Transverse colon (tissue), 4 donors: ENCODE measurements around the gene KLK3. TPM values are rescaled to one million over a fixed set of nuclear protein-coding genes. Genes with fewer than 3 reads are reported as not detected.

Experiments used
- DNase-seq: peaks from one replicate; pipeline ENCODE4 v3.0.0-alpha.2; 2019
- H3K27ac ChIP-seq, 4 donors: fragments of 200-600 bp; sonication (generic); 2 replicates each; pipeline ENCODE4 v1.5.1; 2016 to 2018; ENCODE audit warnings: inconsistent platforms in 4 of 4
- H3K27me3 ChIP-seq: fragments of 200-600 bp; sonication (generic); 2 replicates; pipeline ENCODE4 v1.5.1; 2017; ENCODE audit warnings: inconsistent platforms
- H3K36me3 ChIP-seq, 4 donors: fragments of 200-600 bp; sonication (generic); 2 replicates each; pipeline ENCODE4 v1.5.1; 2017 to 2019; ENCODE audit warnings: inconsistent platforms in 4 of 4
- H3K4me1 ChIP-seq, 4 donors: fragments of 200-600 bp; sonication (generic); 2 replicates each; pipeline ENCODE4 v1.5.1; 2017 to 2020; ENCODE audit warnings: inconsistent platforms in 4 of 4
- H3K4me3 ChIP-seq, 4 donors: fragments of 200-600 bp; sonication (generic); 1 replicate in 1 of 4; 2 replicates in 3 of 4; pipeline versions ENCODE4 v1.5.1 to v1.6.1; 2017 to 2019; ENCODE audit warnings: inconsistent platforms in 4 of 4
- H3K9me3 ChIP-seq, 2 donors: fragments of 200-600 bp; sonication (generic); 2 replicates each; pipeline ENCODE4 v1.5.1; 2017 to 2019; ENCODE audit warnings: inconsistent platforms in 2 of 2
- EP300 ChIP-seq: sonication (generic); formaldehyde crosslinking; IDR thresholded peaks from one replicate; pipeline ENCODE4 v1.6.1; 2017; ENCODE audit warnings: antibody characterized with exemption, low read depth
- POLR2A ChIP-seq: fragments of 450-650 bp; IDR thresholded peaks from one replicate; pipeline ENCODE4 v1.6.1; 2016; ENCODE audit warnings: antibody characterized with exemption, mild to moderate bottlenecking, moderate library complexity
- POLR2AphosphoS5 ChIP-seq, 3 donors: sonication (generic); formaldehyde crosslinking; IDR thresholded peaks; one replicate each; pipeline ENCODE4 v1.6.1; 2016; ENCODE audit warnings: antibody characterized with exemption in 3 of 3
- WGBS, 2 donors: methylation state at CpG; one replicate each; pipeline ENCODE4 v1.1.5; 2018; ENCODE audit warnings: low coverage in 1 of 2; 5-methylcytosine and 5-hydroxymethylcytosine counted together
- in situ Hi-C, 4 donors: fragments of 200-750 bp; cut with MboI; loops; one replicate each; pipeline versions ENCODE4 v1.15.0 to v1.15.1; 2017; ENCODE audit warnings: low sequenced_read_pairs in 3 of 4, low pct_ligation_motif_present in 1 of 4, low pct_unique_long_range_greater_than_20kb in 1 of 4
- intact Hi-C: fragments of 100-400 bp; cut with DNase I; formaldehyde crosslinking; loops from one replicate; pipeline ENCODE4 v1.15.1; 2023; ENCODE audit warnings: low total_unique reads
- total RNA-seq, 4 donors: library from RNA; depleted of rRNA; stranded (reverse); fragments of >200 nt; gene quantifications; one replicate each; pipeline ENCODE4 v1.1.0, GENCODE V29; 2016
- TF ChIP-seq, protein P1 (sequence below), 5 experiments: fragments of 200-600 bp in 3 of 5; fragments of 450-650 bp in 2 of 5; sonication (generic) in 3 of 5; IDR thresholded peaks; 1 replicate in 2 of 5; 2 replicates in 3 of 5; pipeline ENCODE4 v1.5.1; 2016 to 2017; ENCODE audit warnings: antibody characterized with exemption in 5 of 5, inconsistent platforms in 3 of 5, mild to moderate bottlenecking in 2 of 5, moderate library complexity in 1 of 5

Gene KLK3
- total RNA-seq, 4 donors from 2014 or later = 2.9 to 66.9 (median 4.9) TPM

DNA sequence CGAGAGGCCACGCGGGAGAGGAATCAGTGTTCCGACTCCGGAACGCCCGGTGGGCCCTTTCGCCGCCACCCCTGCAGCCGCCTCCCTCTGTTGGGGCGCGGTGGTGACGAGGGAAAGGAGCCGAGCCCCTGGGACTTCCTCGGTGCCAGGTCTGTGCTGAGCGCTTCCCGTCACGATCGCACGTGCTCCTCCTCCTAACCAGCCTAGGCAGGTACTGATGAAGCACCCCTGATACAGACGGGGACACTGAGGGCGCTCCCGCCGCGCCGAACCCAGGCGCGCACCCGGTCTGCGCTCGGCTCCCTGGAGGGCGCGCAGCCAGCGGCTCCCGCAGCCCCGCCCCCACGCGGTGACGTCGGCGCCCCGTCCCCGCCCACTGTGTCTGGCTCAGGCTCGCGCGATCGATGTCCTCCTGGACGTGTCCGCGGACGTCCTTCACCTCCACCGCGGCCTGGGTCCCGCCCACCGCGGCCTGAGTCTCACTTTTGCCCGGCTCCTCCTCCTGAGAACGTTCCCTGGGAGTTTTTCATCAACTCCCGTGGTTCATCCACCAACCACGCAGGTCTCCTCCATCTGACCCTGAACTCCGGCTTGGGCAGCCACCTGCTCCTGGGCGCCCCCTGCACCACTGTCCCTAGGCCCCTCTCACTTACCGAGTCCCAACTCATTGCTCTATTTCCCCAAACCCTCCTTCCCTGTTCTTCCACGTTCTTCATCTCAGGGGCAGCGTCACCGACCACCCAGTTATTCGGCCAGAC is 18.8 kb upstream of the KLK3 start:
- peak; percentile 89 for DNase-seq
- intact Hi-C loops (no loop called here), in situ Hi-C loops (no loop called here)
- H3K27me3 ChIP-seq = peaks cover 25% of the 10 kb centered on the region
- peak overlapping the region; percentile 31 to 67 (median 44) for H3K4me3 ChIP-seq
- no peak for TF ChIP-seq EP300
- TF ChIP-seq POLR2AphosphoS5 (IDR thresholded peaks at IDR 0.05) = peak; percentile 57 to 90 (median 85)
- TF ChIP-seq, protein P1, sequence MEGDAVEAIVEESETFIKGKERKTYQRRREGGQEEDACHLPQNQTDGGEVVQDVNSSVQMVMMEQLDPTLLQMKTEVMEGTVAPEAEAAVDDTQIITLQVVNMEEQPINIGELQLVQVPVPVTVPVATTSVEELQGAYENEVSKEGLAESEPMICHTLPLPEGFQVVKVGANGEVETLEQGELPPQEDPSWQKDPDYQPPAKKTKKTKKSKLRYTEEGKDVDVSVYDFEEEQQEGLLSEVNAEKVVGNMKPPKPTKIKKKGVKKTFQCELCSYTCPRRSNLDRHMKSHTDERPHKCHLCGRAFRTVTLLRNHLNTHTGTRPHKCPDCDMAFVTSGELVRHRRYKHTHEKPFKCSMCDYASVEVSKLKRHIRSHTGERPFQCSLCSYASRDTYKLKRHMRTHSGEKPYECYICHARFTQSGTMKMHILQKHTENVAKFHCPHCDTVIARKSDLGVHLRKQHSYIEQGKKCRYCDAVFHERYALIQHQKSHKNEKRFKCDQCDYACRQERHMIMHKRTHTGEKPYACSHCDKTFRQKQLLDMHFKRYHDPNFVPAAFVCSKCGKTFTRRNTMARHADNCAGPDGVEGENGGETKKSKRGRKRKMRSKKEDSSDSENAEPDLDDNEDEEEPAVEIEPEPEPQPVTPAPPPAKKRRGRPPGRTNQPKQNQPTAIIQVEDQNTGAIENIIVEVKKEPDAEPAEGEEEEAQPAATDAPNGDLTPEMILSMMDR (IDR thresholded peaks at IDR 0.05) = no peak
- peak; percentile 82 for TF ChIP-seq POLR2A
- H3K9me3 ChIP-seq = no peaks in the 10 kb centered on the region
- H3K27ac ChIP-seq = peak overlapping the region; percentile 56 to 73 (median 68)
- H3K4me1 ChIP-seq = peaks cover 0 to 23% (median 18%) of the 10 kb centered on the region in 4 donors
- no peaks in the 10 kb centered on the region for H3K36me3 ChIP-seq
- WGBS, 2 donors = 2 to 3% methylated on average over 11 to 53 of the region's 67 CpGs

DNA sequence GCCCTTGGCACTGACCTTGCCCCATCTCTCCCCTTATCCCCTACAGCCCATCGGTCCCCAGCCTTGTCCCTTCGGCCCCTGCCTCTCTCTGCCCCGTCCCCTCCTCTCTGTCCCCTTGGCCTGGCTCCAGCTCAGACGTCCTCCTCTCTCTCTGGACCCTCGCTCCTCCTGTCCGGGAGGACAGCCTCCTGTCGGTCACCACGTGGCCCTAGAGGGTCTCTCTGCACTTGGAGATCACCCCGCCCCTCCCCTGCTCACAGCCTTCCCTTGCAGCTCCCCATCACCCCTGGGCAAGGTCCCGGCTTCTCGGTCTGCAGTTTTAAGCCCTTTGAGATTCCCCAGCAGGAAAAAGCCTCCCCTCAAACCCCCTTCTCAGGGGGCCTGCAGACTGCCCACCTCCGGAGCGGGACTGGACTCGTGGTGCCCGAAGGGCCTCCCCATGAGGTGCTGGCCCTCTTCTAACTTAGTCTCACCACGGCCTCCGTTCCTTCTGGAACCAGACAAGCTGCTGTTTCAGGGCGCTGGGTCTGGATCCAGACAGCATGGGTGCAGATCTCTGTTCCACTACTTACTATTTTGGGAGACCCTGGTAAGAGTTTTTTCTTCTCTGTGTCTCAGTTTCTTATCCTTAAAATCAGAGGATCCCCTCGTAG is 18.0 kb upstream of the KLK3 start:
- Histone ChIP-seq H3K4me1 (peaks cover 0 to 23% (median 18%) of the 10 kb centered on the region in 4 donors), H3K27me3 (peaks cover 25% of the 10 kb centered on the region), H3K4me3 (peak overlapping the region in 2 of 4 donors; percentile 48 to 67), H3K27ac (peak overlapping the region in 3 of 4 donors; percentile 66 to 73 (median 70)), H3K36me3 (no peaks in the 10 kb centered on the region), H3K9me3 (no peaks in the 10 kb centered on the region)
- intact Hi-C loops = no loop called here
- DNase-seq = peak; percentile 17
- in situ Hi-C loops = no loop called here
- WGBS, 2 donors = 40% methylated on average over 18 of the region's 19 CpGs; no CpG with 5 or more reads in 1 of the 2 donors
- TF ChIP-seq EP300 (no peak), POLR2A (no peak), POLR2AphosphoS5 (IDR thresholded peaks at IDR 0.05) (no peak)
- TF ChIP-seq, protein P1 (IDR thresholded peaks at IDR 0.05) = no peak

DNA sequence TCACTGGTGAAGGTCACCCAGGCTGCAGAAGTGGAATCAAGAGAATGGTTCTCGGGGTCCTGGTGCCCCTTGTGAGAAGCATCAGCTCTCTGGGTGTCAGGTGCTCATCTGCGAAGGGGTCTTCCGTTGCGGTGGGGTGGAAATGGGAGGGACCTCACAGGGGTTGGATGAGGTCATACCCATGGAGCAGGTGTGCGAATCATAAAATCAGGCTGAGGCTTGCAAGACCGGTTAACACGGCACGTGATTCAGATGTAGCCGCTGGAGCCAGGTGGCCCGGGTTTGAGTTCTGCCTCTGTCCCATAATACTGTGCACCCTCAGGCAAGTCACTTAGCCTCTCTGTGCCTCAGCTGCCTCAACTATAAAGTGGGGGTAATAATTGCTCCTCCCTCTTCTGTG is 17.4 kb upstream of the KLK3 start:
- WGBS, 2 donors = 58% methylated on average over 10 of the region's 10 CpGs; no CpG with 5 or more reads in 1 of the 2 donors
- no peaks in the 10 kb centered on the region for H3K36me3 ChIP-seq
- H3K9me3 ChIP-seq = no peaks in the 10 kb centered on the region
- peaks cover 0 to 23% (median 18%) of the 10 kb centered on the region in 4 donors for H3K4me1 ChIP-seq
- peaks cover 25% of the 10 kb centered on the region for H3K27me3 ChIP-seq
- peak overlapping the region in 3 of 4 donors; percentile 66 to 73 (median 70) for H3K27ac ChIP-seq
- in situ Hi-C loops = no loop called here
- TF ChIP-seq, protein P1 (IDR thresholded peaks at IDR 0.05) = no peak
- peak in 1 of 3 donors; percentile 21 for TF ChIP-seq POLR2AphosphoS5 (IDR thresholded peaks at IDR 0.05)
- intact Hi-C loops = no loop called here
- no peak overlapping the region for H3K4me3 ChIP-seq
- peak; percentile 49 for DNase-seq

DNA sequence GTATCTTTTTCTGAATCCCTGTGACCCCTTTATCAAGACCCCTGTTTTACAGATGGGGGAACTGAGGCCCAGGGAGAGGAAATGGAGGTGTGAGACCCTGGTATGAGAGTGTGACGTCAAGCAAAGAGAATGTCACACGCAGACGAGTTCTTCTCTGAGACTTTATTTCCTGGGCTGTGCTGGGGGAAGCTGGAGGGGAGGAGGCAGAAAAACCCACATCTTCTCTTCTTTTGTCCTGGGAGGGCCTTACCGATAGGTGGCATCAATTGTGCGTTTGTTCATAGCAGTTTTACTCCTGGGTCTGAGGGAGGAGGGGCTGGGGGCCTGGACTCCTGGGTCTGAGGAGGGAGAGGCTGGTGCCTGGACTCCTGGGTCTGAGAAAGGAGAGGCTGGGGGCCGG is 16.5 kb upstream of the KLK3 start:
- no peak overlapping the region for H3K27ac ChIP-seq
- peaks cover 0 to 4% of the 10 kb centered on the region in 2 donors for H3K9me3 ChIP-seq
- H3K36me3 ChIP-seq = no peaks in the 10 kb centered on the region
- in situ Hi-C loops = no loop called here
- peaks cover 22% of the 10 kb centered on the region for H3K27me3 ChIP-seq
- H3K4me1 ChIP-seq = peaks cover 0 to 23% (median 18%) of the 10 kb centered on the region in 4 donors
- intact Hi-C loops = no loop called here
- no peak overlapping the region for H3K4me3 ChIP-seq
- DNase-seq = no peak
- no peak for TF ChIP-seq POLR2A
- TF ChIP-seq, protein P1 (IDR thresholded peaks at IDR 0.05) = peak in 1 of 5 experiments; percentile 14
- WGBS, 2 donors = 20% methylated on average over 1 to 6 of the region's 6 CpGs
